Activated naive CD4-positive, alpha-beta T cell treated with anti-CD3 and anti-CD28 coated beads for 36 hours (primary cell): ENCODE data around the gene UBXN4. TPM values are rescaled to one million over a fixed set of nuclear protein-coding genes. Genes with fewer than 3 reads are reported as not detected.
"Not testable (repeated sequence)": the region's sequence is repeated elsewhere in the genome, so short reads cannot be mapped to it uniquely, and the experiment has no call there.

Source experiments
- CTCF ChIA-PET: fragments of 350-600 bp; sonication (Branson Sonifier 250); formaldehyde crosslinking; loops from one replicate; lab custom pipeline; 2021; ENCODE audit warnings: antibody characterized with exemption; lab: Charles Lee
- DNase-seq: peaks from one replicate; pipeline ENCODE4 v3.0.0-alpha.2; 2020
- H3K27ac Mint-ChIP-seq: one replicate; pipeline ENCODE4 v1.8.0; 2021; ENCODE audit warnings: mild to moderate bottlenecking, mixed read lengths
- H3K27me3 Mint-ChIP-seq: one replicate; pipeline ENCODE4 v1.8.0; 2021; ENCODE audit warnings: low read depth, mixed read lengths
- H3K36me3 Mint-ChIP-seq: one replicate; pipeline ENCODE4 v1.8.0; 2021; ENCODE audit warnings: low read depth, mixed read lengths
- H3K4me1 Mint-ChIP-seq: one replicate; pipeline ENCODE4 v1.8.0; 2021; ENCODE audit warnings: low read depth, mixed read lengths
- H3K4me3 Mint-ChIP-seq: one replicate; pipeline ENCODE4 v1.8.0; 2021; ENCODE audit warnings: mild to moderate bottlenecking, moderate library complexity, mixed read lengths
- H3K9me3 Mint-ChIP-seq: one replicate; pipeline ENCODE4 v1.8.0; 2021; ENCODE audit warnings: mixed read lengths
- intact Hi-C: fragments of 100-400 bp; cut with micrococcal nuclease; formaldehyde crosslinking; loops from one replicate; pipeline ENCODE4 v1.15.1; 2023
- total RNA-seq, 2 experiments: library from RNA; stranded (reverse); gene quantifications; one replicate each; pipeline ENCODE4 v1.2.3, GENCODE V29; 2021

Gene UBXN4
- total RNA-seq, 2 experiments from 2014 or later = 100 to 105 TPM

GRCh38 chr2:135795641-135796040 is 54.0 kb downstream of the UBXN4 start:
- CTCF ChIA-PET = interaction anchor here (0.6 to 5.4 kb wide), 6 partner anchors 11 to 776 kb away, joined by 3 to 63 read pairs (median 6); no protein-coding TSS in a partner anchor

DNA sequence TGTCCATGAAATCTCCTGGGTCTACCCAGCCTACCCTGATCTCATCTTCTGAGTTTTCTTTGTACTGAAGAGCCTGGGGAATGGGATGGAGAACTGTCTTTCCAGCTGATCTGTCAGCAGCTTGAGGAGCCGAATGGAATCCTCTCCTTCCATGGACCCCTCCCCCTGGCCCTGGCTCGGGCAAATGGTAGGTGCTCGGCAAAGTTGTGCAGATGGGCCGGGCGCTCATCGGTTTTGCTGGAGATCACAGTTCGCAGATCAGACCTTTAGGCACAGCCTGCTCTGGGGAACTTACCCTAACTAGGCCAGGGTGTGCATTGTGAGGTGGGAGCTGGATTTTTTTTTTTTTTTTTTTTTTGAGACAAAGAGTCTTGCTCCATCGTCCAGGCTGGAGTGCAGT is 55.0 kb downstream of the UBXN4 start:
- no peak for DNase-seq
- Mint-ChIP-seq H3K27me3 (no peaks in the 10 kb centered on the region), H3K36me3 (peaks cover 1% of the 10 kb centered on the region), H3K27ac (no peak overlapping the region), H3K4me1 (peaks cover 22% of the 10 kb centered on the region), H3K9me3 (peaks cover 11% of the 10 kb centered on the region), H3K4me3 (no peak overlapping the region)
- intact Hi-C loops = loop anchor here (1.0 to 5.0 kb wide), 5 partner anchors 19 to 809 kb away; partner anchors contain the start of gene UBXN4
- CTCF ChIA-PET = interaction anchor here (0.6 to 5.4 kb wide), 26 partner anchors 11 to 840 kb away, joined by 3 to 63 read pairs (median 6); partner anchors contain the start of genes LCT and UBXN4

More at GRCh38 chr2:135795641-135796040, 54.0 kb downstream of the UBXN4 start:
- H3K4me3 Mint-ChIP-seq, H3K36me3 Mint-ChIP-seq, DNase-seq, H3K27ac Mint-ChIP-seq, H3K27me3 Mint-ChIP-seq, H3K9me3 Mint-ChIP-seq: not testable (repeated sequence)
- intact Hi-C loops = loop anchor here (1.0 to 5.0 kb wide), 2 partner anchors 322 to 808 kb away; no protein-coding TSS in a partner anchor
- peaks cover 24% of the 10 kb centered on the region for H3K4me1 Mint-ChIP-seq

GRCh38 chr2:135797497-135798274 is 56.0 kb downstream of the UBXN4 start:
- intact Hi-C loops = loop anchor here (1.0 to 5.0 kb wide), 5 partner anchors 18 to 810 kb away; partner anchors contain the start of gene UBXN4
- H3K27me3 Mint-ChIP-seq = no peaks in the 10 kb centered on the region
- no peak overlapping the region for H3K4me3 Mint-ChIP-seq
- peaks cover 15% of the 10 kb centered on the region for H3K4me1 Mint-ChIP-seq
- H3K27ac Mint-ChIP-seq = no peak overlapping the region
- H3K36me3 Mint-ChIP-seq = peaks cover 1% of the 10 kb centered on the region
- H3K9me3 Mint-ChIP-seq = peaks cover 14% of the 10 kb centered on the region
- CTCF ChIA-PET = interaction anchor here (0.5 to 5.4 kb wide), 42 partner anchors 10 to 842 kb away, joined by 3 to 63 read pairs (median 6); partner anchors contain the start of genes LCT and UBXN4
- peak; percentile 91 for DNase-seq

DNA sequence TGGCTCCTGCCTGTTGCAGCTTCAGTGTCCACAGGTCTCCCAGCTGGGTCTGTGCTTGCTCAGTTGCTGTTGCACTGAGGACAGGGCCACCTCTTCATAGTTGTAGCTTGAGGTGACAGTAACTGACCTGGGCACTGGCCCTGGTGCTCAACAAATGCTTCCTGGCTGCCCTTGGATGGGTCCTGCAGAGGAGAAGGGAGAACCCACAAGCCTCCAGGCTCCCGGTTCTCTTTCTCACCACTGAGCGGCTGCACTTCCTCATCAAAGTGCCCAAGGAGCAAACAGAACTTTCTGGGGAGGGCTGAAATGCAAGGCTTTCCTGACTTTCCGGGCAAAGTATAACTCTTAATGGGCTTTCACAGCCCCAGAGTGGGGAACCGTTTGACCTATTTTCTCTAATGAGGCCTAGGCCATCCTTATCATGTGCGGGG is 56.6 kb downstream of the UBXN4 start:
- H3K4me3 Mint-ChIP-seq = no peak overlapping the region
- no peak for DNase-seq
- H3K36me3 Mint-ChIP-seq = peaks cover 1% of the 10 kb centered on the region
- peaks cover 10% of the 10 kb centered on the region for H3K4me1 Mint-ChIP-seq
- CTCF ChIA-PET = interaction anchor here (0.7 to 5.4 kb wide), 28 partner anchors 9 to 811 kb away, joined by 3 to 63 read pairs (median 8); partner anchors contain the start of gene LCT
- H3K9me3 Mint-ChIP-seq = peaks cover 14% of the 10 kb centered on the region
- intact Hi-C loops = loop anchor here (5.0 kb wide), 1 partner anchor 811 kb away; no protein-coding TSS in a partner anchor
- no peaks in the 10 kb centered on the region for H3K27me3 Mint-ChIP-seq
- H3K27ac Mint-ChIP-seq = no peak overlapping the region

GRCh38 chr2:135798762-135799161 is 57.1 kb downstream of the UBXN4 start:
- Mint-ChIP-seq H3K9me3 (peaks cover 14% of the 10 kb centered on the region), H3K27me3 (no peaks in the 10 kb centered on the region), H3K36me3 (peaks cover 1% of the 10 kb centered on the region), H3K4me1 (peaks cover 10% of the 10 kb centered on the region), H3K4me3 (no peak overlapping the region), H3K27ac (no peak overlapping the region)
- intact Hi-C loops = loop anchor here (5.0 kb wide), 1 partner anchor 811 kb away; no protein-coding TSS in a partner anchor
- no peak for DNase-seq
- CTCF ChIA-PET = interaction anchor here (0.7 to 5.4 kb wide), 19 partner anchors 9 to 811 kb away, joined by 3 to 63 read pairs (median 8); no protein-coding TSS in a partner anchor

DNA sequence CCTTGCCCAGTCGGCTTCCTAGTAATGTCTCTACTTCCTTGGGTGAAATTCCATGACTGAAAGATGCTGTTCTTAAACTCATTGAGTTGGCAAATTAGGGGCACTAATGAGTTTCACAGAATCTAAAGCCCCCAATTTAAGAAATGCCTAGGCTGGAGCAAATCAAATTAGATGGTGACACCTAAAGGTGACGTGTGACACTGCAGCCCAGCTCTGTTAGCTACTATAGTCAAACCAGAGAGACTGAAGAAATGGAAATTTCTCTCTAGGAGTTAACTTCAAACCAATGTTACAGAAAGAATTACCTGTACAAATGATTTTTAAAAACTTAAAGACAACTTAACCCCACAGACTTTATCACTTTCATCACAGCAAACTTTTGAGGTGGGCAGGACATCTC is 58.1 kb downstream of the UBXN4 start:
- Mint-ChIP-seq H3K36me3 (peaks cover 1% of the 10 kb centered on the region), H3K9me3 (peaks cover 14% of the 10 kb centered on the region), H3K27ac (no peak overlapping the region), H3K27me3 (no peaks in the 10 kb centered on the region), H3K4me1 (peaks cover 7% of the 10 kb centered on the region), H3K4me3 (no peak overlapping the region)
- intact Hi-C loops = loop anchor here (5.0 kb wide), 1 partner anchor 812 kb away; no protein-coding TSS in a partner anchor
- no peak for DNase-seq
- CTCF ChIA-PET = interaction anchor here (1.0 to 5.4 kb wide), 7 partner anchors 15 to 811 kb away, joined by 3 to 63 read pairs (median 3); no protein-coding TSS in a partner anchor

- peaks cover 1% of the 10 kb centered on the region for H3K36me3 Mint-ChIP-seq
- H3K9me3 Mint-ChIP-seq = peaks cover 14% of the 10 kb centered on the region
- CTCF ChIA-PET = interaction anchor here (0.9 to 5.4 kb wide), 4 partner anchors 8 to 16 kb away, joined by 3 to 63 read pairs (median 5); no protein-coding TSS in a partner anchor
- no peak overlapping the region for H3K4me3 Mint-ChIP-seq
- no peaks in the 10 kb centered on the region for H3K27me3 Mint-ChIP-seq
- no peak for DNase-seq
- intact Hi-C loops = no loop called here
- H3K27ac Mint-ChIP-seq = no peak overlapping the region
- H3K4me1 Mint-ChIP-seq = peaks cover 3% of the 10 kb centered on the region
These were observed 59.1 kb downstream of the UBXN4 start for GRCh38 chr2:135800513-135801460.

DNA sequence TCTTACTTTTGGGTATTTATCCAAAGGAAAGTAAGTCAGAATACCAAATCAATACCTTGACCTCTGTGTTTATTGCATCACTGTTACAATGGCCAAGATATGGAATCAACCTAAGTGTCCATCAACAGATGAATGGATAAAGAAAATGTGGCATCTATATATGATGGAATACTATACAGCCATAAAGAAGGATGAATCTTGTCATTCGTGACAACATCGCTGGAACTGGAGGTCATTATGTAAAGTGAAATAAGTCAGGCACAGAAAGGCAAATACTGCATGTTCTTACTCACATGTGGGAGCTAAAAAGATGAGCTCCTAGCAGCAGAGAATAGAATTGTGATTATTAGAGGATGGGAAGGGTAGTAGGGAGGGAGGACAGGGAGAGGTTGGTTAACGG is 60.7 kb downstream of the UBXN4 start:
- Mint-ChIP-seq H3K27ac (no peak overlapping the region), H3K4me1 (peaks cover 3% of the 10 kb centered on the region), H3K27me3 (no peaks in the 10 kb centered on the region), H3K36me3 (peaks cover 1% of the 10 kb centered on the region), H3K9me3 (peaks cover 14% of the 10 kb centered on the region), H3K4me3 (no peak overlapping the region)
- CTCF ChIA-PET = interaction anchor here (1.1 to 2.1 kb wide), 3 partner anchors 10 to 13 kb away, joined by 3 to 4 read pairs (median 4); no protein-coding TSS in a partner anchor
- no peak for DNase-seq
- intact Hi-C loops = no loop called here

- Mint-ChIP-seq H3K27me3 (no peaks in the 10 kb centered on the region), H3K9me3 (peaks cover 14% of the 10 kb centered on the region), H3K27ac (no peak overlapping the region), H3K4me1 (no peaks in the 10 kb centered on the region), H3K36me3 (peaks cover 1% of the 10 kb centered on the region), H3K4me3 (no peak overlapping the region)
- CTCF ChIA-PET = interaction anchor here (0.7 to 2.1 kb wide), 4 partner anchors 10 to 17 kb away, joined by 3 to 4 read pairs (median 4); no protein-coding TSS in a partner anchor
- intact Hi-C loops = no loop called here
- no peak for DNase-seq
These were observed 61.6 kb downstream of the UBXN4 start for GRCh38 chr2:135803278-135803677.

GRCh38 chr2:135807874-135808273 is 66.2 kb downstream of the UBXN4 start:
- H3K27me3 Mint-ChIP-seq, H3K36me3 Mint-ChIP-seq, H3K27ac Mint-ChIP-seq, H3K4me1 Mint-ChIP-seq, H3K4me3 Mint-ChIP-seq, intact Hi-C loops, H3K9me3 Mint-ChIP-seq, DNase-seq: not testable (repeated sequence)
- CTCF ChIA-PET = interaction anchor here (5.3 kb wide), 1 partner anchor 10 kb away, joined by 47 read pairs; no protein-coding TSS in a partner anchor

DNA sequence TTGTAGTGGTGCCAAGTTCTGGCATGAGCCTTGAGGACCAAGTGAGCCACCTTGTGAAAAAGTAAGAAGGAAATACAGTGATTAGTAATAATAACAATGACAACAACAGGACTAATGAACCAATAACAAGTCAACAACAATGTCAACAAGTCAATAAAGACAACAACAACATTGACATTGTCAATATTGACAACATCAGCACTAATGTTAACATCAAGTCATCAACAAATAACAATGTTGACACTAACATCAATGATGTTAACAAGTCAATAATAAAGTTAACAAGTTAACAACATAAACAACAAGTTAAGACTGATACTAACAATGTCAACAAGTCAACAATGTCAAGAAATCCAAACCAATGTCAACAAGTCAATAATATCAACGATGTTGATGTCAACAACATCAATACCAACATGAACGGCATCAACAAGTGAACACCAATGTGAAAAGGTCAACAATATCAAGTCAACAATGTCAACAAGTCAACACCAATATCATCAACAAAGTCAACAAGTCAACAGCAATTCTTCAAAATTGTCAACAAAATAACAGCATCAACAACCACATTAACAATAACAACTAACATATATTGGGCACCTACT is 71.4 kb downstream of the UBXN4 start:
- Mint-ChIP-seq H3K4me1 (peaks cover 22% of the 10 kb centered on the region), H3K9me3 (no peaks in the 10 kb centered on the region), H3K27me3 (no peaks in the 10 kb centered on the region), H3K4me3 (no peak overlapping the region), H3K36me3 (no peaks in the 10 kb centered on the region), H3K27ac (no peak overlapping the region)
- intact Hi-C loops = no loop called here
- CTCF ChIA-PET = interaction anchor here (0.6 to 4.6 kb wide), 5 partner anchors 10 to 81 kb away, joined by 3 to 46 read pairs (median 4); no protein-coding TSS in a partner anchor
- DNase-seq = no peak
